ENCODE measurements around the gene TOE1.

DNA sequence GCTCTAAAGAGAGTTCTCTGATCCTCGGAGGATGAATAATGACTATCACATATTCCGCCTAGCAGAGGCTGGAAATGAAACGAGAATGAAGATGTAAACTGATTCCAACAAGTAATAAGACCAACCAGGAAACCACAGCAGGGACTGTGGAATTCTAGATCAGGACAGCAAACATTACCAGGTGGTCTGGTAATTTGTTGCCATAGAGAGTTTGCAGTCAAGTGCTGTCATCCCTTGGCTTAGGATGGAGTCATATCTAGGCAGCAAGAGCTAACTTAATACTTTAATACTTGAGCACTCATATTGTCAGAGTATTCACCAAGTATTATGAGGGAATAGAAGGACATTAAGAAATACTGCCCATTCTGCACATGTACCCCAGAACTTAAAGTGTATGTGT is 45.3 kb downstream of the TOE1 start:
- TF ChIP-seq, protein P1, sequence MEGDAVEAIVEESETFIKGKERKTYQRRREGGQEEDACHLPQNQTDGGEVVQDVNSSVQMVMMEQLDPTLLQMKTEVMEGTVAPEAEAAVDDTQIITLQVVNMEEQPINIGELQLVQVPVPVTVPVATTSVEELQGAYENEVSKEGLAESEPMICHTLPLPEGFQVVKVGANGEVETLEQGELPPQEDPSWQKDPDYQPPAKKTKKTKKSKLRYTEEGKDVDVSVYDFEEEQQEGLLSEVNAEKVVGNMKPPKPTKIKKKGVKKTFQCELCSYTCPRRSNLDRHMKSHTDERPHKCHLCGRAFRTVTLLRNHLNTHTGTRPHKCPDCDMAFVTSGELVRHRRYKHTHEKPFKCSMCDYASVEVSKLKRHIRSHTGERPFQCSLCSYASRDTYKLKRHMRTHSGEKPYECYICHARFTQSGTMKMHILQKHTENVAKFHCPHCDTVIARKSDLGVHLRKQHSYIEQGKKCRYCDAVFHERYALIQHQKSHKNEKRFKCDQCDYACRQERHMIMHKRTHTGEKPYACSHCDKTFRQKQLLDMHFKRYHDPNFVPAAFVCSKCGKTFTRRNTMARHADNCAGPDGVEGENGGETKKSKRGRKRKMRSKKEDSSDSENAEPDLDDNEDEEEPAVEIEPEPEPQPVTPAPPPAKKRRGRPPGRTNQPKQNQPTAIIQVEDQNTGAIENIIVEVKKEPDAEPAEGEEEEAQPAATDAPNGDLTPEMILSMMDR (IDR thresholded peaks at IDR 0.05): no peak
- TF ChIP-seq POLR2AphosphoS5 (IDR thresholded peaks at IDR 0.05; ENCODE audit: insufficient read depth in 1 of 2, low read depth in 1 of 2) (no peak), POLR2A (IDR thresholded peaks at IDR 0.05) (no peak)

Data from vagina (tissue), 2 donors.